ENCODE measurements around the gene TMEM163.
"Not testable (repeated sequence)": the region's sequence is repeated elsewhere in the genome, so short reads cannot be mapped to it uniquely, and the experiment has no call there.

Gene TMEM163

DNA sequence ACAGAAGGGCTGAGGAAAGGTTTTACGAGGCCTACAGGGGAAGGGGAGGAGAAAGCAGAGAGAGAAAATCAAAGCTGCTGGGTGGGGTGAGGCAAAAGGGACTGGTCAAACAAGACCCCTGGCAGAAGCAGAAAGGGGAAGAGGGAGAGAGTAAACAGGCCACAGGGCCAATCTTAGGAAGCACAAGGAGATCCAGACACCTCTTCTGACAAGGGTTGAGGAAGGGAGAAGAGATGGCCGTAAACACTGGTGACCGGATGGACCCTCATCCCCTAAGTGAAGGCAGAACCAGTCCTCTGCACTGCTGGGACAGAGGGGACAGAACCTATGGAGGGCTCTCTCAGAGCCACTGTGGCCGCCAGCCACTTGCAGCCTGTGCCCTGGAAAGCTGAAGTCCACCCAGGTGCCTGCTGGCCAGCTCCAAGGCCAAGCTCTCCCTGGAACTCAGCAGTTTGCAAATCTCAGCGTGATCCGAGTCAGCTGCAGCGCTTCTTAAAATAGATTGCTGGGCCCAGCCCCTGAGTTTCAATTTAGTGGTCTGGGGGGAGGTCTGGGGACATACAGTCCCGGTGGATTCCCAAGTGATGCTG lies 108.8 kb downstream of the TMEM163 start:
- no peak for DNase-seq

GRCh38 chr2:134603966-134604365 lies 114.8 kb downstream of the TMEM163 start:
- no peak for DNase-seq

GRCh38 chr2:134602666-134603065 lies 116.1 kb downstream of the TMEM163 start:
- DNase-seq = no peak

GRCh38 chr2:134601264-134601663 lies 117.5 kb downstream of the TMEM163 start:
- DNase-seq = no peak

DNA sequence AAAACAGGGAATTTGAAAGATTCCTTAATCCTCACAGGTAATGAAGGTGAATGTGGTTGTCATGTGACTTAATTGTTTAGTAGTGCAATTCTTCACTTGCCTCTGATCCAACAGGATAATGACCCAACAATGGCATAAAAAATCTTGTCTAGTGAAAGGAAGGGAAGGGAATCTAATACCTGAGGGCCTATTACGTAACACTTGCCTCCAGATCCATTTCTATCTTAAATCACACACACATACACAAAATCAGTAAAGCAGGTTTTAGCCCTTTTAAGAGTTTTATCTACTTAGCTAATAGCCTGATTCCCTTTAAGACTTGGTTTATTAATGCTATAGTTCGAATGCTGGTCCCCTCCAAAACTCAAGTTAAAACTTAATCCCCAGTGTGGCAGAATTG lies 118.6 kb downstream of the TMEM163 start:
- DNase-seq = no peak

GRCh38 chr2:134599236-134599635 lies 119.6 kb downstream of the TMEM163 start:
- no peak for DNase-seq

DNA sequence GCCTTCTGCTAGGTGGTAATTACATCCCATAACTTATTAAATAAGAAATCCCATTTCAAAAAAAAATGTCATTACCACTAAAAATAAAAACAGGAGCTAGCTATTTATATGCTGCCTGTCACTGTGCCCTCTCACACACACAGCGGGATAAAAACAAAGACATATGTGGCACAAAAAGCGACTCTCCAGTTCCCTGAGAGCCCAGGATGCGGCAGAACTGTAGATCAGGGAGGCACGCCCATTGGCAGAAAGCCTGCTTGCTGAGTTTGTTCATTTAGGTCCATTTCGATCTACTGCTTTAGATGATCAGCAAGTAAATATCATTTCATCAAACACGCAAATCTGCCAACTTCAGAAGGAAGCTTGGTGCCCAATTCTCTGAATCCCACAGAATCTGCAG lies 124.4 kb downstream of the TMEM163 start:
- DNase-seq = no peak

- DNase-seq = no peak
Measured at GRCh38 chr2:134593519-134593918, 125.3 kb downstream of the TMEM163 start.

DNA sequence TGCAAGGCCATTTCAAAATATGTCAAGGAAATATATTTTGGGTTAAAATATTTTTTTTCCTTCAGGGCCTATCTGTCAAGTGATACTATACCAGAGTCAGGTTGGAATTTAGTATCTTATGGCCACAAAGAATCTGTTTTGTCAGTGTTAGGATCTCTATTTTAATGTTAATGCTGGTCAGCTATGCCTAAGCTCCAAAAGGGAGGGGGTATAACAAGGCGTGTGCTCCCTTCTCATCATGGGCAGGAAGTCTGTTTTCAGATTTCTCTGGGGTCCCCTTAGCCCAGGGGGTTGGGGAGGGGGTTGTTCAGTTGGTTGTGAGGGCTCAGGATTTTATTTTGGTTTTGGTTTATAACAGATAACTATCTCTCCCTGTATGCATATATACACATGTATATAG lies 126.4 kb downstream of the TMEM163 start:
- DNase-seq = no peak

DNA sequence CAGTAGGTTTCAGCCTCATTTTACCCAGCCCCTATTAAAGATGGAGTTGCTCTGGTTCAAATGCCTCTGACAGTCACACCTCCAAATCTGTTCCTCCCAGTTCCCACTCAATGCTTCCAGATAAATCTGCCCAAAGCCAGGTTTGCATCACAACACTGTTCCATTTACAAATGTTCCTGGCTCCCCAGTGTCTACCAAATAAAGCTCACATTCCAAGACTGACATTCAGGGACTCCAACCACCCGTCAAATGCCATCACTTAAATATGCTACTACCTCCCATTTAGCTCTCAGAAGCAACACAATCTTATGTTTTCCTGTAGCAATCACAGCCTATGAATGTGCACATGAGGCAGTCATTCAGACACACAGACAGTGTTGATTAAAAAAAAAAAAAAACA lies 127.3 kb downstream of the TMEM163 start:
- no peak for DNase-seq

- DNase-seq = no peak
Measured at GRCh38 chr2:134590679-134591078, 128.1 kb downstream of the TMEM163 start.

GRCh38 chr2:134589171-134590083 lies 129.4 kb downstream of the TMEM163 start:
- not testable (repeated sequence) for DNase-seq

- no peak for DNase-seq
Measured at GRCh38 chr2:134588556-134588955, 130.2 kb downstream of the TMEM163 start.

- DNase-seq = no peak
Measured at GRCh38 chr2:134586326-134586965, 132.4 kb downstream of the TMEM163 start.

DNA sequence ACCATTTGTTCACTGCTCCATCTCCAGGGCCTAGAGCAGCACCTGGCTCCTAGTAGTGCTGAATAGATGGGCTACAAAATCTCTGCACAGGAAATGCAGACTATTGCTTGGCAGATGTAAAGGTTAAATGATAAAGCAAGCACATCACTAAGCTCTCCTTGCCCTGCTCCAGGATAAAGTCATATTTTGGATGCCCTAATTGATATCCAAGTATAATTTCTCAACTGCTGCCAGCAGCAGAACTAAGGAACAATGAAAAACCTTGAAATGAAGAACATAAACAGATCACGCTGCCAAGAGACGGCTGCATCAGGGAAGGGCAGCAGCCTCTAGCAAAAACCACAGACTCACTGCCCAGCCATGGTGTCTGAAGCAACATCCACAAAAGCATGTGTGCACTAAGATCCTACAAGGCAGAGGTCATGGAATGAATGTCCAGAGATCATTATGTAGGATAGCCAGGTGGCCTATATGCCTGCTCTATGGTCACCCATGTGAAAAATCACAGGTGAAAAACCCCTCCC lies 134.7 kb downstream of the TMEM163 start:
- no peak for DNase-seq

DNA sequence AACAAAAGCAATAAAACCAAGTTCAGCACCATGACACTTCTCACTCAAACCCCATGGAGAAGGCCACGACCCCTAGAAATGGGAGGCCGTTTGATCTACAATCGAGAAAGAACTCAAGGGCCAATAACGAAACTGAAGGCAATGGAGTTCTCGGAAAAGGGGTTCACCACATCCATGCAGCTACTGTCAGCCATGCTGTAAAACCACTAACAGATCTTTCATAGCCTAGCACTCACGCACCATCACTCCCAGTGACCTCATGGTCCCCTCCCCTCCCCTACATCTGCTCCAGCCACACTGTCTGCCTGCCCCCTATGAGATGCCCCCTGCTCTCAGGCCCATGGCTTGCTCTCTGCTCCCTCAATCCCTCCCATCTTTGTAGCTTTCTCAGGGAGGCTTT lies 135.3 kb downstream of the TMEM163 start:
- no peak for DNase-seq

DNA sequence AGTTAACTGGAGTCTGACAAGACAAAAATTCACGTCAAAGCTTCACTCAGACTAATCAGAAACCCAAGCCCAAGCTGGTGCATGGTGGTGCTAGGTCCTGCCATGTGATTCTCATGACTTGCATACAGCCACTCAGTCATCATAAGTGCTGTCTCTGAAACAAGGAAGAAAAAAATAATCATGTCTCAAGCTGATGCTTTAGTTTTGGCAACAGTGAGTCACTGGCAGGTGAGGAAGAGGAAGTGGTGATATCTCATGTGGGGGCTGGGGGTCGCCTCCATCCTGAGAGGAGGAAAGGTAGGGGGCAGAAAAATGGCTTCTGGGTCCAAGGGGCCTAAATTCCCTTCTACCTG lies 136.3 kb downstream of the TMEM163 start:
- no peak for DNase-seq

DNA sequence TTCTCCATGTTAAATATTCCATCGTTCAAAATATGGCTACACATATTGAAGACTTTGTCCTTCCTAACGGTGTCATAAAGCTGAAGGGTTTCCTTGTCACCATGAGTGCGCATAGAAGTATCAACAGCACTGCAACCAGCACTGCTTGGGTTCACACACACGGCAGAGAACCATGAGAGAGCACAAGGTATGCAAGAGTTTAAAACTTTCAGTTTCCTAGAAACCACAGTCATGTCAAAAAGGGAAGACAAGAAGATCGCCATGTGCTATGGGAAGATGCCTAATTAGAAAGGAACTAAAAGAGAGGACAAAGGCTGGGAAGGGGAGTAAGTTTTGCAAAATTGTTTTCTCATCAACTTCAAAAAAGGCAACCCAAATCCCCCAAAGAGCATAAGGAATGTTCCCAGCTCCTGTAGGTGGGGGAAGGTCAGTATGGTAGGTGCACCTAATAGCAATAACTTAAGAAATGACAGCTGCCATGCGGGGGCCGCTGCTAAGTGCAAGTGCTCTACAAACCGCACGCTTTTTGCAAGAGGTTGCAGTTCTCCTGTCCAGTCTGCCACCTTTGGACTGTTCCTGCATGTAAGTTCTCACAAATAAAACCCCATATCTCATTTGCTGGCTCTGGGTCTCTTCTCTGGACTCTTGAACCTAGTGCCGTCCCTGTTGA lies 136.8 kb downstream of the TMEM163 start:
- no peak for DNase-seq

GRCh38 chr2:134578316-134578715 lies 140.5 kb downstream of the TMEM163 start:
- DNase-seq = no peak

DNA sequence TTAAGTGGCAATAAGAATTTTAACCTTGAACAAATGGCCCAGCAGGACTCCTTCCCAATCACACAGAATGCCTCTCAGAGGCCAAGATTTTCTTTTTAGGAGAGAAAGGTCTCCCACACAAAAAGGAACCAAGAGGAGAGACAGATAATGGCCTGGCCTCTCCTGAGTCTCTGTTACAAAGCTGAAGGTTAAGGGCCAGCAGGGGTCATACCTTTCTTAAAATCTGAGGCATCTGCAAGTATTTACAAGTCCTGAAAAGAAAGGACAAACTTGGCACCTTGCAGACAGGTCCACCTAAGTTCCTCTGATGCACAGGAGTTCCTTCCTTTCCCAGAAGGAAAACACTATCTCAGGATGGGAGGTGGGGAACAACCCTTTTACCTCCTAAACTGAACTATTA lies 142.3 kb downstream of the TMEM163 start:
- no peak for DNase-seq

- no peak for DNase-seq
Measured at GRCh38 chr2:134575888-134576287, 142.9 kb downstream of the TMEM163 start.

- DNase-seq = no peak
Measured at GRCh38 chr2:134574611-134575330, 144.0 kb downstream of the TMEM163 start.

- no peak for DNase-seq
Measured at GRCh38 chr2:134573724-134574123, 145.1 kb downstream of the TMEM163 start.

All from NCI-H1048 (cell line).